ENCODE data around the gene CEP128. TPM values are rescaled to one million over a fixed set of nuclear protein-coding genes. Genes with fewer than 3 reads are reported as not detected.
"Not testable (repeated sequence)": the region's sequence is repeated elsewhere in the genome, so short reads cannot be mapped to it uniquely, and the experiment has no call there.

The CEP128 gene
- total and polyA plus RNA-seq, 4 donors: 3.2 to 15.7 (median 5.4) TPM

DNA sequence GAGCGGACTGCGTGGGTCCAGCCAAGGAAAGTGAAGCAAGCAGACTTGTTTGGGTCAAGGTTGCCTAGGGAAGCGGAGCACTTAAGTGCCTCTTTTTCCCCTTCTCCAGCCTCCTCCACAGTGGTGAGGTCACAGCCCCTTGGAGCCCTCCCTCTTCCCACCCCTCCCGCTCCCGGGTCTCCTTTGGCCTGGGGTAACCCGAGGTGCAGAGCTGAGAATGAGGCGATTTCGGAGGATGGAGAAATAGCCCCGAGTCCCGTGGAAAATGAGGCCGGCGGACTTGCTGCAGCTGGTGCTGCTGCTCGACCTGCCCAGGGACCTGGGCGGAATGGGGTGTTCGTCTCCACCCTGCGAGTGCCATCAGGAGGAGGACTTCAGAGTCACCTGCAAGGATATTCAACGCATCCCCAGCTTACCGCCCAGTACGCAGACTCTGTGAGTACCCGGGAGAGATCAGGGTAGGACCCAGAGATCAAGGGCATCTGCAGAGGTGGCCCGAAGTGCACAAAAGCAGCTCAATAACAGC lies 13.9 kb upstream of the CEP128 start, which contains the start of gene TSHR:
TSHR (plus strand) TSS at position 206 of the 526 bp plus-strand sequence; CDS start at position 266, 60 bp downstream.
- Histone ChIP-seq H3K27ac (ENCODE audit: low read depth, low read length) (no peak within 1 kb of the TSS), H3K4me1 (ENCODE audit: control insufficient read depth, insufficient read depth, low read length) (peaks cover 9% of the 10 kb centered on the region), H3K9me3 (ENCODE audit: control insufficient read depth, insufficient read depth, low read length) (no peaks in the 10 kb centered on the region), H3K27me3 (ENCODE audit: control insufficient read depth, insufficient read depth, low read length) (peaks cover 11% of the 10 kb centered on the region), H3K36me3 (ENCODE audit: control insufficient read depth, insufficient read depth, low read length) (no peaks in the 10 kb centered on the region), H3K4me3 (ENCODE audit: low read depth, low read length) (peak within 1 kb of the TSS; percentile 66)
- 29% methylated on average over 14 of the region's 21 CpGs for WGBS (ENCODE audit: insufficient coverage)
- peak in 2 of 6 donors; percentile 7 to 25 for DNase-seq (ENCODE audit: low read depth in 4 of 6, low spot score in 6 of 6)

DNA sequence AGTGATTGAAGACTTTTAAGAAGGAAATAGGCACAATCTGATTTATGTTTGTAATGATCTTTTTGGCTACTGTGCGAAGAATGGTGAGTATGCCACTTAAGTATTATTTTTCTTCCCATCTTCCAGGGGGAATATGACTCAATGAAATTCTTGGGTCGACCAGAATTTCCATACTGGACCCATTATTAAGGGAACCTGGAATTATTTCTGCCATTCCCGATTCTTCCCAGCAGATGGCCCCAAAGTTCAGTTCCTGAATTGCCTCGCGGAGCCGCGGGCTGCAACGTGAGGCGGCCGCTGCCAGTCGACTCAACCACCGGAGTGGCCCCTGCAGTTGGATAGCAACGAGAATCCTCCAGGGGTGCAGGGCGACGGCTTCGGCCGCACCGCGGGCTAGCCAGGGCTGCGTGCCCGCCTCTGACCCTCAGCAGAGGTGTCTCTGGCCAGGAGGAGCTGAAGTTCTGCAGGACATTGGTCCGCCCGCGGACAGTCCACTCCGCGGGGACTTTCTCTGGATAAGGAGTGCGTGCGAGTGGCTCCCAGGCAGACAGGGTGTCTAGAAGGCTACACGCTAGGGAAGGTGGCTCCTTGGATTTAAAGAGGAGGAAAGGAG lies 13.3 kb upstream of the CEP128 start:
- Histone ChIP-seq H3K27ac (ENCODE audit: low read depth, low read length) (no peak overlapping the region), H3K4me1 (ENCODE audit: control insufficient read depth, insufficient read depth, low read length) (peaks cover 9% of the 10 kb centered on the region), H3K4me3 (ENCODE audit: low read depth, low read length) (peak overlapping the region; percentile 66), H3K27me3 (ENCODE audit: control insufficient read depth, insufficient read depth, low read length) (peaks cover 11% of the 10 kb centered on the region), H3K9me3 (ENCODE audit: control insufficient read depth, insufficient read depth, low read length) (no peaks in the 10 kb centered on the region), H3K36me3 (ENCODE audit: control insufficient read depth, insufficient read depth, low read length) (no peaks in the 10 kb centered on the region)
- peak; percentile 60 to 94 (median 78) for DNase-seq (ENCODE audit: low read depth in 4 of 6, low spot score in 6 of 6)
- under 1% methylated on average over 28 of the region's 29 CpGs for WGBS (ENCODE audit: insufficient coverage)

DNA sequence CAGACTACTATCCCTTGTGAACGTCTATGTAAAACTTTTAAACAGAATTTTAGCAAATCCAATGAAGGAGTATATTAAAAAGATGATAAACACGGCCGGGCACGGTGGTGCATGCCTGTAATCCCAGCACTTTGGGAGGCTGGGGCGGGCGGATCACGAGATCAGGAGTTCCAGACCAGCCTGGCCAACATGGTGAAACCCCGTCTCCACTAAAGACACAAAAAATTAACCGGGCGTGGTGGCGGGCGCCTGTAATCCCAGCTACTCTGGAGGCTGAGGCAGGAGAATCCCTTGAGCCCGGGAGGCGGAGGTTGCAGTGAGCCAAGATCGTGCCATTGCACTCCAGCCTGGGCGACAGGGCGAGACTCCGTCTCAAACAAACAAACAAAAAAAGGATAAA lies 11.7 kb upstream of the CEP128 start:
- H3K27ac ChIP-seq (ENCODE audit: low read depth, low read length); H3K36me3 ChIP-seq (ENCODE audit: control insufficient read depth, insufficient read depth, low read length); H3K4me1 ChIP-seq (ENCODE audit: control insufficient read depth, insufficient read depth, low read length); H3K9me3 ChIP-seq (ENCODE audit: control insufficient read depth, insufficient read depth, low read length); DNase-seq (ENCODE audit: low read depth in 4 of 6, low spot score in 6 of 6); H3K4me3 ChIP-seq (ENCODE audit: low read depth, low read length): not testable (repeated sequence)
- peaks cover 11% of the 10 kb centered on the region for H3K27me3 ChIP-seq (ENCODE audit: control insufficient read depth, insufficient read depth, low read length)
- WGBS (ENCODE audit: insufficient coverage): 90% methylated on average over 9 of the region's 18 CpGs

DNA sequence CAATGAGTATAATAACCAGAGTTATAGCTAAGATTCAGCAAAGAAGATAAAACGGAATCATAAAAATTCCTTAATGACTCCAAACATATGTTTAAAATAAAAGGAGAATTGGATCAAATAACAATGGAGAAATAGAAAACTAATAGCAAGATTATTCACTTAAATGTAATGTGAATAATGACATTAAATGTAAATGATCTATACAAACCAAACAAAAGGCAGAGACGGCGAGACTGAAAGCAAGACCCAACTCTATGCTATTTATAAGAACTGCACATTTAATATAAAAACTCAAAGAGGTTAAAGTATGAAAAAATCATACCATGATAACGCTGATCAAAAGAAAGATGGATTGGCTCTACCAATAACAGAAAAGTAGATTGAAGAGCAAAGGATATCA lies 10.0 kb upstream of the CEP128 start:
- DNase-seq (ENCODE audit: low read depth in 4 of 6, low spot score in 6 of 6): no peak
- WGBS (ENCODE audit: insufficient coverage): no CpG with 5 or more reads among the region's 4 CpGs

DNA sequence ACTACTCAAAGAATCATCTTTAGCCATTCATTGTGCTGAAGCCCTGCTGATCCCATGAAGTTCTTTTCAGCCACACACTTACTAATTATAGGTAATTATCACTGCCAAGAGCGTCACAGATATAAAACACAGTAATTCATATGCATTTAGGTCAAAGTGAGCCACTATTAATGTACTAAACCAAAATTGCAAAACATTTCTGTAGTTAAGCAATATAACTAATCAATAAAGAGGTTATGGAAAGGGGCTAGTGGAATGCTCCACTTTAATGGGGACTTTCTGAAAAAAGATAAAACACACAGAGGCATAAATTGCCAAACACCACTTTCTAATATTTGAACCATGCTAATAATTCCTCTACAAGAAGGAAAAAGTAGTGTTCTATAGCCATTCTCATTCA lies 6.8 kb upstream of the CEP128 start:
- Histone ChIP-seq H3K36me3 (ENCODE audit: control insufficient read depth, insufficient read depth, low read length) (no peaks in the 10 kb centered on the region), H3K4me1 (ENCODE audit: control insufficient read depth, insufficient read depth, low read length) (no peaks in the 10 kb centered on the region), H3K4me3 (ENCODE audit: low read depth, low read length) (no peak overlapping the region), H3K9me3 (ENCODE audit: control insufficient read depth, insufficient read depth, low read length) (no peaks in the 10 kb centered on the region), H3K27ac (ENCODE audit: low read depth, low read length) (no peak overlapping the region), H3K27me3 (ENCODE audit: control insufficient read depth, insufficient read depth, low read length) (no peaks in the 10 kb centered on the region)
- WGBS (ENCODE audit: insufficient coverage): no CpG with 5 or more reads among the region's 1 CpG
- no peak for DNase-seq (ENCODE audit: low read depth in 4 of 6, low spot score in 6 of 6)

More for the DNA sequence above, 10.0 kb upstream of the CEP128 start:
- Histone ChIP-seq H3K4me3 (ENCODE audit: low read depth, low read length) (no peak overlapping the region), H3K36me3 (ENCODE audit: control insufficient read depth, insufficient read depth, low read length) (no peaks in the 10 kb centered on the region), H3K27me3 (ENCODE audit: control insufficient read depth, insufficient read depth, low read length) (peaks cover 11% of the 10 kb centered on the region), H3K27ac (ENCODE audit: low read depth, low read length) (no peak overlapping the region), H3K4me1 (ENCODE audit: control insufficient read depth, insufficient read depth, low read length) (peaks cover 9% of the 10 kb centered on the region), H3K9me3 (ENCODE audit: control insufficient read depth, insufficient read depth, low read length) (no peaks in the 10 kb centered on the region)

DNA sequence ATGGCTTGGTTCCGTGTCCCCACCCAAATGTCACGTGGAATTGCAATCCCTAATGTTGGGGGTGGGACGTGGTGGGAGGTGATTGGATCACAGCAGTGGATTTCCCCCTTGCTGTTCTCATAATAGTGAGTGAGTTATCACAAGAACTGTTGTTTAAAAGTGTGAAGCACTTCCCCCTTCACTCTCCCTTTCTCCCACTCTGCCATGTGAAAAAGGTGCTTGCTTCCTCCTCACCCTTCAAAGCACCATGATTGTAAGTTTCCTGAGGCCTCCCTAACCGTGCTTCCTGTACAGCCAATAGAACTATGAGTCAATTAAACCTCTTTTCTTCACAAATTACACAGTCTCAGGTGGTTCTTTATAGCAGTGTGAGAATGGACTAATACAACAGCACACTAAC lies 5.3 kb upstream of the CEP128 start:
- no peak overlapping the region for H3K27ac ChIP-seq (ENCODE audit: low read depth, low read length)
- no CpG with 5 or more reads among the region's 4 CpGs for WGBS (ENCODE audit: insufficient coverage)
- no peaks in the 10 kb centered on the region for H3K9me3 ChIP-seq (ENCODE audit: control insufficient read depth, insufficient read depth, low read length)
- H3K4me1 ChIP-seq (ENCODE audit: control insufficient read depth, insufficient read depth, low read length): no peaks in the 10 kb centered on the region
- H3K4me3 ChIP-seq (ENCODE audit: low read depth, low read length): no peak overlapping the region
- no peaks in the 10 kb centered on the region for H3K27me3 ChIP-seq (ENCODE audit: control insufficient read depth, insufficient read depth, low read length)
- no peak for DNase-seq (ENCODE audit: low read depth in 4 of 6, low spot score in 6 of 6)
- H3K36me3 ChIP-seq (ENCODE audit: control insufficient read depth, insufficient read depth, low read length): no peaks in the 10 kb centered on the region

DNA sequence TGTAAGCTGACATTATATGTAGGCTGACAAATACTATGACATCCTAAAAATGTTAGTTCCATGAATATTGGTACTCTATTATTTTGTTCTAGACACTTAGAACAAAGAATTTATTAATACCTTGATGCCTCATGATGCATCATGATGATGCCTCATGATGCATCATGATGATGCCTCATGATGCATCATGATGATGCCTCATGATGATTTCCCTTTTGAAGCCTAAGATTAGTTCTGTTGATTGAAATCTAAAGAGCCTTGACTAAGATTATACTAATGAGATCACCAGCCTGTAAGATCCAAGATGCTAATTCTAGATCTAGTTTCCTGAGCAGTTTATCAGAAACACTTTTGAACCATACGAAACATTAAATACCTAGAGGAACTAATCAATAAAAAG lies 4.6 kb upstream of the CEP128 start:
- Histone ChIP-seq H3K27me3 (ENCODE audit: control insufficient read depth, insufficient read depth, low read length) (no peaks in the 10 kb centered on the region), H3K9me3 (ENCODE audit: control insufficient read depth, insufficient read depth, low read length) (no peaks in the 10 kb centered on the region), H3K27ac (ENCODE audit: low read depth, low read length) (no peak overlapping the region), H3K4me1 (ENCODE audit: control insufficient read depth, insufficient read depth, low read length) (peaks cover 3% of the 10 kb centered on the region), H3K4me3 (ENCODE audit: low read depth, low read length) (no peak overlapping the region), H3K36me3 (ENCODE audit: control insufficient read depth, insufficient read depth, low read length) (no peaks in the 10 kb centered on the region)
- no peak for DNase-seq (ENCODE audit: low read depth in 4 of 6, low spot score in 6 of 6)
- WGBS (ENCODE audit: insufficient coverage): no CpG with 5 or more reads among the region's 1 CpG

DNA sequence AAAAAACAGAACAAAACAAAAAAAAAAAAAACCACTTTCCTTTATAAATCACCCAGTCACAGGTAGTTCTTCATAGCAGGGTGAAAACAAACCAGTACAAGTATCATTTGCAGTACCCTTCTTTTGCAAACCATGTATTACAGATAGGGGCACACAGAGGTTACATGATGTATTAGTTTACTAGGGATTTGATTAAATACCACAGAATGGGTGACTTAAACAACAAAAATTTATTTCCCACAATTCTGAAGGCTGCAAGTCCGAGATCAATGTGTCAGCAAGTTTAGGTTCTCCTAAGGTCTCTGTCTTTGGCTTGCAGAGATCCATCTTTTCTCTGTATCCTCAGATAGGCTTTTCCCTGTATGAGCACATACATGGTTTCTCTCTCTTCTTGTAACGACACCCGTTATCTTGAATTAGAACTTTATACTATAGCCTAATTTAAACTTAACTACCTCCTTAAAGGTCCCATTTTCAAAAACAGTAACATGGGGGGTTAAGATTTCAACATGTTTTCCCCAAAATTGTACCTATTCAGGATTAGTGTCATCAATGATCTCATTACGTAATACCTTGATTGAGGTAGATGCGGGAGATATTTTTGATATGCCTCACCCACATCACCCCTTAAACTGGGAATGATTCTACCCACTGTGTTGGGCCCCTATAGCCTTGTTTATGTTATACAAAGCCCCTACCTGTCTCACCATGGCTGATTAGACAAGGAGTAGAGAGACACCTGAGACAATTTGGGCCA lies 3.5 kb upstream of the CEP128 start:
- H3K36me3 ChIP-seq (ENCODE audit: control insufficient read depth, insufficient read depth, low read length): no peaks in the 10 kb centered on the region
- peaks cover 4% of the 10 kb centered on the region for H3K4me1 ChIP-seq (ENCODE audit: control insufficient read depth, insufficient read depth, low read length)
- WGBS (ENCODE audit: insufficient coverage): 86% methylated on average over 1 of the region's 5 CpGs
- H3K4me3 ChIP-seq (ENCODE audit: low read depth, low read length): no peak overlapping the region
- no peak overlapping the region for H3K27ac ChIP-seq (ENCODE audit: low read depth, low read length)
- H3K9me3 ChIP-seq (ENCODE audit: control insufficient read depth, insufficient read depth, low read length): no peaks in the 10 kb centered on the region
- H3K27me3 ChIP-seq (ENCODE audit: control insufficient read depth, insufficient read depth, low read length): no peaks in the 10 kb centered on the region
- DNase-seq (ENCODE audit: low read depth in 4 of 6, low spot score in 6 of 6): no peak

GRCh38 chr14:80942191-80942600 lies 658 bp upstream of the CEP128 start:
- Histone ChIP-seq H3K9me3 (ENCODE audit: control insufficient read depth, insufficient read depth, low read length) (no peaks in the 10 kb centered on the region), H3K27ac (ENCODE audit: low read depth, low read length) (no peak overlapping the region), H3K4me1 (ENCODE audit: control insufficient read depth, insufficient read depth, low read length) (peaks cover 4% of the 10 kb centered on the region), H3K36me3 (ENCODE audit: control insufficient read depth, insufficient read depth, low read length) (no peaks in the 10 kb centered on the region), H3K4me3 (ENCODE audit: low read depth, low read length) (peak overlapping the region; percentile 81), H3K27me3 (ENCODE audit: control insufficient read depth, insufficient read depth, low read length) (no peaks in the 10 kb centered on the region)
- DNase-seq (ENCODE audit: low read depth in 4 of 6, low spot score in 6 of 6): no peak
- WGBS (ENCODE audit: insufficient coverage): 34% methylated on average over 4 of the region's 5 CpGs
